Skeletal muscle tissue (tissue), 4 donors: Measurements from ENCODE around the gene MAT2A. TPM values are rescaled to one million over a fixed set of nuclear protein-coding genes. Genes with fewer than 3 reads are reported as not detected.
A peak's percentile ranks its signal among the peaks of the same experiment; 100 is the strongest.

Experiments
- H3K27ac ChIP-seq: one replicate; pipeline ENCODE4 v1.7.0; 2013; ENCODE audit warnings: mild to moderate bottlenecking, low read depth, low read length, inconsistent platforms
- H3K27me3 ChIP-seq, 3 donors: one replicate each; pipeline ENCODE4 v1.7.0; 2013; ENCODE audit warnings: low read length in 3 of 3; ENCODE audit not compliant: control insufficient read depth in 3 of 3, insufficient read depth in 3 of 3
- H3K36me3 ChIP-seq, 3 donors: one replicate each; pipeline ENCODE4 v1.7.0; 2013; ENCODE audit warnings: low read length in 3 of 3; ENCODE audit not compliant: control insufficient read depth in 3 of 3, insufficient read depth in 3 of 3
- H3K4me1 ChIP-seq, 3 donors: one replicate each; pipeline ENCODE4 v1.7.0; 2013; ENCODE audit warnings: low read length in 3 of 3, mild to moderate bottlenecking in 3 of 3; ENCODE audit not compliant: control insufficient read depth in 3 of 3, insufficient read depth in 3 of 3
- H3K4me3 ChIP-seq, 3 donors: one replicate each; pipeline ENCODE4 v1.7.0; 2013; ENCODE audit warnings: low read length in 3 of 3
- H3K9ac ChIP-seq, 3 donors: one replicate each; pipeline ENCODE4 v1.7.0; 2013; ENCODE audit warnings: low read length in 3 of 3, mild to moderate bottlenecking in 3 of 3, moderate library complexity in 2 of 3, low read depth in 1 of 3
- H3K9me3 ChIP-seq, 3 donors: one replicate each; pipeline ENCODE4 v1.7.0; 2013; ENCODE audit warnings: low read length in 3 of 3; ENCODE audit not compliant: control insufficient read depth in 3 of 3
- total RNA-seq: library from RNA; depleted of rRNA; stranded (reverse); fragments of >200 nt; gene quantifications from one replicate; pipeline ENCODE4 v1.2.3, GENCODE V29; 2014
- donor health status: Osteomylitis.

Gene MAT2A
- total RNA-seq, 1 donor from 2014 or later: 57.9 TPM

DNA sequence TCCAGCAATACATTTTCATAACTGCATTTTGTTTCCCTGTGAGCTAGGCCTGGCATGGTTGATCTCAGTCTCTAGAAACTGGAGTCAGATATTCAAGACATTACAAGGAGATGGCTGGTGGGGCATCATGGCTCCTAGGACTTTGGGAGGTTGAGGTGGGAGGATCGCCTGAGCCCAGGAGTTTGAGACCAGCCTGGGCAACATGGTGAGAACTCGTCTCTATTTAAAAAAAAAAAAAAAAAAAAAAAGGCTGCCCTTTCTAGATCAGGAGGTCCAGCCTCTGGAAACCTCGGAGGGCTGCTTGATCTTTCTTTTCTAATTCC, 38.1 kb downstream of the MAT2A start:
- Histone ChIP-seq H3K36me3 (no peaks in the 10 kb centered on the region), H3K4me3 (peak overlapping the region in 1 of 3 donors; percentile 51), H3K9ac (no peak overlapping the region), H3K27me3 (no peaks in the 10 kb centered on the region), H3K9me3 (no peaks in the 10 kb centered on the region), H3K27ac (peak overlapping the region; percentile 76), H3K4me1 (peaks cover 23 to 33% (median 26%) of the 10 kb centered on the region in 3 donors)

DNA sequence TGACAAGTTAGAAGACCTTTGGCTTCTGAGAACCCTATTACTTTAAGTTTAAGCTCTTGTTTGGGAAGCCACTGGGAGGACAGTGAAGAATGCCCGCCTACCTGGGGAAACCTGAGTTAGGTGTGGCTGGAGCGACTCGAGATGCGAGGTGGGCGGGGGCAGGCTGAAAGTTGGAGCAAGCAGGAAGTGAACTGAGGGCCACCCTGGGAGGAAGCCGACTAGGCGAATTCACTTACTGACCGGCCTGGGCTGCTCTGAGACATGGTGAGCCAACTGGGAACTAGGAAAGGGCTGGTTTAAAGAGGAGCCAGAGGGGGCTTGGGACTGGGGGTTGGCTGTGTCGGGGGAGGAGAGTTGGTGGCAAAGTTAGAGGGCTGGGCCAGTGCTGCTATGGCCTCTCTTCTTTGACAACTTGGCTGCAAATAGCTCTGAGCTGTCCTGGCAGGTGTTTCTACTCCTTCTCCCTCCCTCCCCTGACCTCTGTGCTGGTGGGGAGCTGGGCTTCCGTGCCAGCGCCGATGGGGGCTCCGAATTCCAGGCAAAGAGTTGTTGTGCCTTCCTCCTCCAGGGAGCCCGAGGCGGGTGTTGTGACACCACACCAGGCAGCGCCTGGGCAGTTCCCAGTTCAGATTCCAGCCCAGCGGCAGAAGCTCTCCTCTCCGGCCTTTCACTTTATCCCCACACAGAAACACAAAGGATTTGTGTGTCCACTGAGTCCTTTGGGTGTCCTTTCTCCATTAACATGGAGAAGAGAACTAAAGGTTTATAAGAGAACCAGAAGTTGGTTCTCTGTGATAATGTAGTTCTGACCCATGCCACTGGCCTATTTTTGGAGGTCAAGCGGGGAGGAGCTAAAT, 38.6 kb downstream of the MAT2A start, which contains the start of gene VAMP8:
Gene VAMP8, plus strand, starts transcription at position 201 of the 857 bp plus-strand sequence. Its CDS starts 61 bp downstream, at position 262.
- H3K27ac ChIP-seq: peak within 1 kb of the TSS; percentile 76
- peak within 1 kb of the TSS; percentile 48 to 74 (median 64) for H3K9ac ChIP-seq
- H3K9me3 ChIP-seq: no peaks in the 10 kb centered on the region
- no peaks in the 10 kb centered on the region for H3K36me3 ChIP-seq
- peaks cover 23 to 33% (median 30%) of the 10 kb centered on the region in 3 donors for H3K4me1 ChIP-seq
- no peaks in the 10 kb centered on the region for H3K27me3 ChIP-seq
- H3K4me3 ChIP-seq: peak within 1 kb of the TSS; percentile 48 to 63 (median 51)

DNA sequence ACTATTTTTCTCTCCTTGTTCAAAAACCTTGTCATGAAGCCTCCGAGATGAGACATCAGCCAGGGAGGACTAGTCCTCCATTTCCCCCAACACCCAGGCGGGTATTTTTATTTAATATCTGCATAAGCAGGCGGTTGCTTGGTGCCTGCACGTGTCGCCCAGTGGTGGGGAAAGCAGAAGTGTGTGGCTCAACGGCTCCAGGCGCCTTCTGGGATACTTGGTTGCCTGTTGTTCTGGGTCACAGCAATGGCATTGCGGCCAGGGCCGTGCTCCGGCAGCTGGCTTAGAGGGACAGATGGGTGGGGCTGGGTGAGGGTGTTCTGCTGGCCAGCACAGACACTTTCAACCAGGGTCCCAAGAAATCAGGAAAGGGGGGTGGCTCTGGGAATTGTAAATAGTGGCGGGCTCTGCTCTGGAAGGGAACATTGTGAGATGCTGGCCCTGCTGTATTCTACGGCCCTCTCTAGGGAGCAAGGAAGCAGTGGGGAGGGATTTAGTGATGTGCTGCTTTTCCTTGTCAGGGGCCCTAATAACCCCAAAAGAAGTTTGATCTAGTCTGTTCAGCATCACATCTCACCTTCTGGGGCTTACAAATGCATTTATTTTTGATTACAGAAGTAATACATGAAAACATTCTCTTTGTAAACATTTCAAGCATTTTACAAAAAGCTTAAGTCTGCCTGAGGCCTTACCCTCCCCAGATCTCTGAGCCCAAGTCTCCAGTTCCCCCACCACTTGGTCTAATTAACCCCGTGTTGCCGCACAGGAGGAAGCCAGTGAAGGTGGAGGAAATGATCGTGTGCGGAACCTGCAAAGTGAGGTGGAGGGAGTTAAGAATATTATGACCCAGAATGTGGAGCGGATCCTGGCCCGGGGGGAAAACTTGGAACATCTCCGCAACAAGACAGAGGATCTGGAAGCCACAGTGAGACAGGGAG, 39.5 kb downstream of the MAT2A start:
- H3K36me3 ChIP-seq: no peaks in the 10 kb centered on the region
- H3K27me3 ChIP-seq: no peaks in the 10 kb centered on the region
- H3K9ac ChIP-seq: peak overlapping the region; percentile 48 to 74 (median 64)
- peak overlapping the region; percentile 48 to 63 (median 51) for H3K4me3 ChIP-seq
- H3K27ac ChIP-seq: peak overlapping the region; percentile 76
- H3K4me1 ChIP-seq: peaks cover 23 to 34% (median 34%) of the 10 kb centered on the region in 3 donors
- H3K9me3 ChIP-seq: no peaks in the 10 kb centered on the region

DNA sequence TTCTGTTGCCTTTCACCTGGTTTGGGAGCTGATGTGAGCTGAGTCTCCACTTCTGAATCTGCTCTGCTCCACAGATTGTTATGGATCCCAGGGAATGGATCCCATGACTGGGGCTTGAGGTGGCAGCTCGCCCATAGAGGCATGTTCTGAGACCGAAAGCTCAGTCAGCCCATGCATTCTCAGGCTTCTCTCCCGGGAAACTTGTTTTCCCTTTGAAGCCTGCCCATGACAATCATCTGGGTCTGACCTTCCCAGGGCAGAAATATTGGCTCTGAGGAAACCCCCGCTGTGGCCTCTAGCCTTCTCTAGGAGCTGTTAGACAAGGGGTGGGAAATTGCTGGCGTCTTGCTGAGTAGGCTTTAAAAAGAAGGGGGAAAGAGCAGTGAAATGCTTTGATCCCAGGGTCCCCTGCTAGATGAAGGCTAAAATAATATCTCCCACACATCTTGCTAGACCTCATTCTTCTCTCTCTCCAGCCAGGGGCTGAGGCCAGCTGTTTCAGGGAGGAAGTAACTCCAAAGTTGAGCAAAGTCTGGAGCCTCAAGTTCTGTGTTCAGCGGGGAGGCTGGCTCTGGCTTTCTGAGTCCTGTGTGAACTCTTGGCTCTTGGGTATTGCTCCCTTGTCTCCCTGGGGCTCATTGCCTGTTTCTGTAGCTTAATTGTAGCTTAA, 40.4 kb downstream of the MAT2A start:
- Histone ChIP-seq H3K27me3 (no peaks in the 10 kb centered on the region), H3K4me1 (peaks cover 27 to 40% (median 39%) of the 10 kb centered on the region in 3 donors), H3K36me3 (no peaks in the 10 kb centered on the region), H3K27ac (peak overlapping the region; percentile 76), H3K9me3 (no peaks in the 10 kb centered on the region), H3K9ac (peak overlapping the region; percentile 10 to 36 (median 14)), H3K4me3 (peak overlapping the region; percentile 0 to 51 (median 38))

DNA sequence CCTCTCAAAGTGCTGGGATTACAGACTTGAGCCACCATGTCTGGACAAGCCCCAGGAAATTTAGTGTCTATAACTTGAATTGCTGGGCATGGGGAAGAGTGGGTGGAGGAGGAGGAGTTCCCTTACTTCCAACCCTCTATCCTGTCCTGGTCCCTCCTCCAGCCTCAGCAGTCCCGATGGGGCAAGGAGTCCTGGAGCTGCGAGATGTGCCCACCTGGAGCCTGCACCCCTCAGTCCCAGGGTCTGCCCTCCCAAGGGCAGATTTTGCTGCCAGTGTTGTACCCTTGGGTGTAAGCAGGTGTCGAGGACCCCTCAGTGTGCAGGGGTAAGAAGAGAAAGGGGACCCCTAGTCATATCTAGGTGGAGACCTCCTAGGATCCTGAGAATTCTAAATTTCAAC, 41.2 kb downstream of the MAT2A start:
- H3K36me3 ChIP-seq: no peaks in the 10 kb centered on the region

DNA sequence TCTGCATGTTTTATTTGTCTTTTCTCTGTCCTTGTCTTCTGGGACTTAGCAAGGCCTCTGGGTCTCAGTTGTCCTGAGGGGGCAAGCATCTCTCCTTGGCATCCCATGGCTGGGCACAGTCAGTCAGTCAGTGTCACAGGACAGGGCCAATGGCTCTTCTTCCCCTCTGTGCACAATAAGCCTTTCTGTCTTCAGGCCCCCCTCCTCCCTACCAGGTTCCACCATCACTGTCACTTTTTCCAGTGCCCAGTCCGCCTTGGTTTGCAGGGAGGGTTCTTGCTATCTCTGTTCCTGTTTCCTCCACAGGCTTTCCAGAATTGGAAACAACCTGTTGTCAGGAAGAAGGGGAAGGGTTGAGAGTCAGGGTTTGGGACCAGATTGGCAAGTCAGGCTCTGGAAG, 43.5 kb downstream of the MAT2A start:
- peaks cover 47 to 65% (median 58%) of the 10 kb centered on the region in 3 donors for H3K4me1 ChIP-seq
- H3K36me3 ChIP-seq: no peaks in the 10 kb centered on the region
- no peak overlapping the region for H3K27ac ChIP-seq

More for the DNA sequence above, 41.2 kb downstream of the MAT2A start:
- H3K4me3 ChIP-seq: no peak overlapping the region
- H3K27me3 ChIP-seq: no peaks in the 10 kb centered on the region
- peaks cover 35 to 48% (median 44%) of the 10 kb centered on the region in 3 donors for H3K4me1 ChIP-seq
- H3K9ac ChIP-seq: no peak overlapping the region
- peak overlapping the region; percentile 76 for H3K27ac ChIP-seq
- no peaks in the 10 kb centered on the region for H3K9me3 ChIP-seq

DNA sequence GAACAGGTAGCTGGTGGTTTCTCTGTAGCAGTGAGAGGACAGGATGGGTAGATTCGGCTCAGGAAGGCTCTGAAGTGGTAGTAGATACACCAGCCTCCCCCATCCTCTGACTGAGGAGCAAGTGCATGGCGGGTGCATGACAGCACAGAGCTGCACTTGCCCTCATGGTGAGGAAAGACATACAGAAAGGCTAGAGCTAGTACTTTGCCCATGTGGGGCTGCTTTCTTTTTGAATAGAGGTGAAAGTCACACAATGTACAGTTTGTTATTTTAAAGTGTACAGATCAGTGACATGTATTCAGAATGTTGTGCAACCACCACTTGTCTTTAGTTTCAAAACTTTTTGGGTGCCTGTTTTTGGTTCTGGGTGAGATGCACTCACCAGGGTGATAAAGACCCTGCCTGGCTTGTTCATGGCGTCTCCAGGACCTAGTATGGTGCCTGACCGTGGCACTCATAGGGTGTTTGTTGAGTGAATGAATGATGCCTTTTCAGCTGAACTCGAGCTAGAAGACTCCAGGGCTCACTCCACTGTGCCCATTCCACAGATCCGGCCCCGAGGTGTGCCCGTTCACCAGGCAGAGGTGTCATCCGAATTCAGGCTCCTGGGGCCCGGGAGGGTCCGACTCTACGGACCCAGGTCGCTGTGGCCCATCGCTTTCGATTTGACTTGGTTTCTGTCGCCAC, 44.8 kb downstream of the MAT2A start:
- H3K36me3 ChIP-seq: no peaks in the 10 kb centered on the region
- peak overlapping the region; percentile 75 to 87 (median 81) for H3K4me3 ChIP-seq
- H3K27ac ChIP-seq: peak overlapping the region; percentile 90
- peak overlapping the region; percentile 69 to 93 (median 83) for H3K9ac ChIP-seq
- no peaks in the 10 kb centered on the region for H3K27me3 ChIP-seq
- no peaks in the 10 kb centered on the region for H3K9me3 ChIP-seq
- peaks cover 50 to 65% (median 58%) of the 10 kb centered on the region in 3 donors for H3K4me1 ChIP-seq

More for the DNA sequence above, 43.5 kb downstream of the MAT2A start:
- Histone ChIP-seq H3K9me3 (no peaks in the 10 kb centered on the region), H3K9ac (no peak overlapping the region), H3K27me3 (no peaks in the 10 kb centered on the region), H3K4me3 (no peak overlapping the region)

DNA sequence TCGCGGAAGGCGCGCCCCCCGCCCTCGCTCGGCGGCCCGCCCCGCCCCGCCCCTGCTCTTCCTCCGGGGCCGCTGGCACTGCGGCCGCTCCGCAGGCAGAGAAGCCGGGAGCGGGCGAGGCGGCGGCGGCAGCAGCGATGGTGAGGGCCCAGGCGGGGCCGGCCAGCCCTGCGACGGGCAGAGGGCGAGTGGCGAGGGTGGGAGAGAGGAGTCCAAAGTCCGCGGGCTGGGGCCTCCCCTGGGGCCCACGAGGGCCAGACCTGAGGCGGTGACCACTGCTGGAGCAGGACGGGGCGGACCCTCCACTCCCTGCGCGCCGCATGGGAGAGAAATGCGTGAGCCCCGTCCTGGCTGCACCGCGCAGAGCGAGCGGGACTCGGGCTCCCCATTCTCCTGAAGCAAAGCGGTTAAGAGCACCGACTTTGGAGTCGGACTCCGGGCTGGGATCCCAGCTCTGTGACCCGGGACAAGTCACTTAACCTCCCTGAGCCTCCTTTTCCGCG, 45.4 kb downstream of the MAT2A start, which contains the start of gene VAMP5:
Gene VAMP5, plus strand, starts transcription at position 78 of the 503 bp plus-strand sequence. Its CDS starts 60 bp downstream, at position 138.
- H3K9me3 ChIP-seq: no peaks in the 10 kb centered on the region
- peak within 1 kb of the TSS; percentile 83 to 93 (median 89) for H3K9ac ChIP-seq
- peak within 1 kb of the TSS; percentile 90 for H3K27ac ChIP-seq
- H3K36me3 ChIP-seq: no peaks in the 10 kb centered on the region
- H3K27me3 ChIP-seq: no peaks in the 10 kb centered on the region
- H3K4me3 ChIP-seq: peak within 1 kb of the TSS; percentile 81 to 89 (median 87)
- H3K4me1 ChIP-seq: peaks cover 50 to 65% (median 58%) of the 10 kb centered on the region in 3 donors
